ENCODE results near the gene RAPGEF6. TPM values are rescaled to one million over a fixed set of nuclear protein-coding genes. Genes with fewer than 3 reads are reported as not detected.
A peak's percentile ranks its signal among the peaks of the same experiment; 100 is the strongest.

RAPGEF6 gene
- total and polyA plus RNA-seq, 3 experiments from 2014 or later = 25.9 to 29.2 (median 27.9) TPM

DNA sequence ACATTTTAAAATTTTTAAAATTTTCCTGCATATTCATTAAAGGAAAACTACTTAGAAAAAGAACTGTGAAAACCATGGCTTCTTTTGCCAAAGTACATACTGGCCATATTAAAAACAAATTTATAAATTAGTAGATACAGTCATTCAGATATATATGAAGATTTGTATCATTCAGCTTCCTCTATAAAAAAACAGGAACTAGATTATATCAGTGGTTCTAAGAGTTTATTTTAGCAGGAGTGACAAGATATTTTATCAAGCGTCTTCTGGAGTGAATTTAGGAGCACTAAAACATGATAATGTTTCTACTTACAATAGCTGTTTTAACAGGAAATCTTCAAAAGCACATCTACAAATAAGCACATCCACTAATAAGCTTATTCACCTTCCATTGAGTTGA is 171.4 kb downstream of the RAPGEF6 start:
- CTCF ChIA-PET = no interaction called here

DNA sequence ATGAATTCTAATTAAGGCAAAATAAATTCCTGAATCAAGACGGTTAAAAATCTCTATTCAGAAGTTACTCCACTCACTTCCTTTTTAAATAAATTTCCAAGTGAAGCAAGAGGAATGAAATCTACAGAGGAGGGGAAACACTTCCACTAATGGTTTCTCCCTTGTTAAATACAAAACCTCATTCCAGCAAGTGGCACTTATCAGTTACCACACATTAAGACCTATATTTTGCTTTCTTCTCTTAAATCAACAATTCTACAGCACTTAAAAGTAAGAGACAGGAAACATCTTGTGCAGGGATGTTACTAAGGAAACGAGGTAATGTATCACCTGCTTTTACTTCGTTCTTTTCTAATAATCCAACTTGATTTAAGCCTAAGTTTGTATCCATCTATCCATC is 172.6 kb downstream of the RAPGEF6 start:
- Mint-ChIP-seq H3K27ac (peak overlapping the region in 6 of 8 donors; percentile 5 to 77 (median 46)), H3K4me3 (no peak overlapping the region), H3K9me3 (no peaks in the 10 kb centered on the region), H3K36me3 (peaks cover 15 to 76% (median 27%) of the 10 kb centered on the region in 3 donors), H3K27me3 (no peaks in the 10 kb centered on the region), H3K4me1 (peaks cover 26 to 58% (median 57%) of the 10 kb centered on the region in 3 donors)
- Histone ChIP-seq H3K36me3 (ENCODE audit: insufficient read depth, low read length) (peaks cover 9% of the 10 kb centered on the region), H3K9me3 (ENCODE audit: low read length) (no peaks in the 10 kb centered on the region), H3K4me1 (ENCODE audit: insufficient read depth, low read length) (peaks cover 9% of the 10 kb centered on the region), H3K27me3 (ENCODE audit: insufficient read depth, low read length, poor library complexity, severe bottlenecking) (no peaks in the 10 kb centered on the region), H3K27ac (ENCODE audit: low read depth, low read length) (no peak overlapping the region), H3K4me3 (ENCODE audit: low read length) (no peak overlapping the region)
- ChIA-PET CTCF (no interaction called here), POLR2A (no interaction called here)
- DNase-seq = no peak

More for the DNA sequence above, 171.4 kb downstream of the RAPGEF6 start:
- Histone ChIP-seq H3K4me3 (ENCODE audit: low read length) (no peak overlapping the region), H3K36me3 (ENCODE audit: insufficient read depth, low read length) (peaks cover 11% of the 10 kb centered on the region), H3K27ac (ENCODE audit: low read depth, low read length) (no peak overlapping the region), H3K4me1 (ENCODE audit: insufficient read depth, low read length) (peaks cover 9% of the 10 kb centered on the region), H3K27me3 (ENCODE audit: insufficient read depth, low read length, poor library complexity, severe bottlenecking) (no peaks in the 10 kb centered on the region), H3K9me3 (ENCODE audit: low read length) (no peaks in the 10 kb centered on the region)
- POLR2A ChIA-PET = no interaction called here
- Mint-ChIP-seq H3K9me3 (no peaks in the 10 kb centered on the region), H3K4me1 (peaks cover 23 to 60% (median 48%) of the 10 kb centered on the region in 3 donors), H3K27me3 (no peaks in the 10 kb centered on the region), H3K4me3 (no peak overlapping the region), H3K36me3 (peaks cover 14 to 74% (median 30%) of the 10 kb centered on the region in 3 donors), H3K27ac (no peak overlapping the region)
- DNase-seq = no peak

DNA sequence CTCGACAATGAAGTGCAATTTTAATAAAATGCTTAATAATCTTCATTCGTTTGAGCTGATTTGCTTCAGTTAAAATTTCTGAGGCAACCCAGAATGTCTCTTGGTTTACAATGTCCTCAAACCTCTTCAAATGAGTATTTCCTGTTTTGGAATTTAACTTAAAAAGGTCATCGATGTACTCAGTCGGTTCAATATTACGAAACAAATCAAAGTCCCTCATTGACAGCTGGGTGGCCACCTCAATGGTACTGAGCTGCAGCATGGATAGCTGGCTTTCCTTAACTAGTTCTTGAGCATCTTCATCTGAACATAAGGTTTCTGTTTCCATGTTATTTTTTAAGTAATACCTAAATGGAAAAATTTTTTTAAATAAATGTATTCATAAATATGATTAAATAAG is 173.3 kb downstream of the RAPGEF6 start:
- H3K4me1 ChIP-seq (ENCODE audit: insufficient read depth, low read length) = peaks cover 9% of the 10 kb centered on the region
- H3K27ac Mint-ChIP-seq = no peak overlapping the region
- no peaks in the 10 kb centered on the region for H3K9me3 ChIP-seq (ENCODE audit: low read length)
- H3K4me3 ChIP-seq (ENCODE audit: low read length) = no peak overlapping the region
- DNase-seq = no peak
- H3K27ac ChIP-seq (ENCODE audit: low read depth, low read length) = no peak overlapping the region
- ChIA-PET POLR2A (interaction anchor here (0.7 kb wide), 1 partner anchor 13 kb away, joined by 3 read pairs; no protein-coding TSS in a partner anchor), CTCF (no interaction called here)
- peaks cover 15 to 74% (median 23%) of the 10 kb centered on the region in 3 donors for H3K36me3 Mint-ChIP-seq
- no peak overlapping the region for H3K4me3 Mint-ChIP-seq
- peaks cover 9% of the 10 kb centered on the region for H3K36me3 ChIP-seq (ENCODE audit: insufficient read depth, low read length)
- H3K27me3 Mint-ChIP-seq = no peaks in the 10 kb centered on the region
- H3K9me3 Mint-ChIP-seq = no peaks in the 10 kb centered on the region
- peaks cover 24 to 61% (median 53%) of the 10 kb centered on the region in 3 donors for H3K4me1 Mint-ChIP-seq
- no peaks in the 10 kb centered on the region for H3K27me3 ChIP-seq (ENCODE audit: insufficient read depth, low read length, poor library complexity, severe bottlenecking)

DNA sequence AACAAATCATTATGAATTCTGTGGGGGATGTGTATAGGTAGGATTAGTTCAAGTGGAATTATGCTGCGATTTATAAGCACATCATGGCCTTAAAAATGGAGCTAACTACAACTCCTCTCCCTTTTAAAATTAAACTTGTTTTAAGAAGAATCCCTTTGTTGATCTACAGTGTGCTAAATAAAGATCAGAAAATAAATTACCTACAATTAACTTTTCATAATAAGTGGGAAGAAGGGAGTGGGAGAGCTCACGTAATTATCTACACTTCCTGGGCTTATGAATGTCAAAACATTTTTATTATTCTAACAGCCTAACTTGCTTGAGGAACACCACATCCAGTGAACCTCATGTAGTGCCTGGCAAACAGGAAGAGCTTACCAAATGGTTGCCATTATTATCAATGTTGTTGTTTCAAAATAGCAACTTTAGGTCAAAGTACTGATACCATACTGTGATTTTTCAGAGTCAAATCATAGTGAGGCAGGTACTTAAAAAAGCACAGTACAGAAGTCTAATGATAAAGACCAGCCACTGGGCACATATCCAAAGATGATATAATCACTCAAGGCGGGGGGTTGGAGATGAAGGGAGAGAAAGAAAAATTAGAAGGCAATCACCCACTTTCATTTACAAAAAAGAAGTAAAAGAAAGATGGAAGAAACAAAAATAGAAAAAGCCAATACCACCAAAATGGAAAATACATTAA is 174.0 kb downstream of the RAPGEF6 start:
- H3K9me3 Mint-ChIP-seq = no peaks in the 10 kb centered on the region
- peak overlapping the region in 5 of 8 donors; percentile 5 to 44 (median 32) for H3K27ac Mint-ChIP-seq
- Histone ChIP-seq H3K27ac (ENCODE audit: low read depth, low read length) (no peak overlapping the region), H3K9me3 (ENCODE audit: low read length) (no peaks in the 10 kb centered on the region), H3K4me3 (ENCODE audit: low read length) (no peak overlapping the region), H3K4me1 (ENCODE audit: insufficient read depth, low read length) (peaks cover 9% of the 10 kb centered on the region), H3K27me3 (ENCODE audit: insufficient read depth, low read length, poor library complexity, severe bottlenecking) (no peaks in the 10 kb centered on the region), H3K36me3 (ENCODE audit: insufficient read depth, low read length) (peaks cover 9% of the 10 kb centered on the region)
- POLR2A ChIA-PET = interaction anchor here (0.5 to 0.7 kb wide), 2 partner anchors 12 to 93 kb away, joined by 3 read pairs; no protein-coding TSS in a partner anchor
- no peak for DNase-seq
- CTCF ChIA-PET = no interaction called here
- no peaks in the 10 kb centered on the region for H3K27me3 Mint-ChIP-seq
- H3K36me3 Mint-ChIP-seq = peaks cover 15 to 72% (median 24%) of the 10 kb centered on the region in 3 donors
- no peak overlapping the region for H3K4me3 Mint-ChIP-seq
- H3K4me1 Mint-ChIP-seq = peaks cover 23 to 60% (median 55%) of the 10 kb centered on the region in 3 donors

DNA sequence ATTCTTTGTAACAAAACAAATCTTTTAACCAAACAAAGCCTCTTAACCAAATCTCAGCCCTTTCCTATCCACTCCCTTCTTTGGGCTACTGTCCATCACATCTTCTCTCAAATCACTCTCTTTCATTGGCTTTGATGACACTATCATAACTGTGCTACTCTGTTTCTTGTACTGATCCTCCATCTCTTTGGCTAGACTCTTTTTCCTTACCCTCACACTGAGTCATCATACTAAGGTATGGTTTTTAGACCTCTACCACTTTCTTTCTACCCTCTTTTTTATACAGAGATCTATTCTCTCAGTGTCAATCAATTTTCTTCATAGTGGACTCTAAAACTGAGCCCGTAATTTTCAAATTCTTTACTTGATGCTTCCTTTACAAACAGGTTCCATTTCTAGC is 174.9 kb downstream of the RAPGEF6 start:
- H3K27me3 ChIP-seq (ENCODE audit: insufficient read depth, low read length, poor library complexity, severe bottlenecking) = no peaks in the 10 kb centered on the region
- no peak overlapping the region for H3K4me3 ChIP-seq (ENCODE audit: low read length)
- no peak for DNase-seq
- H3K36me3 Mint-ChIP-seq = peaks cover 15 to 71% (median 26%) of the 10 kb centered on the region in 3 donors
- no peaks in the 10 kb centered on the region for H3K9me3 ChIP-seq (ENCODE audit: low read length)
- peak overlapping the region in 6 of 8 donors; percentile 7 to 78 (median 22) for H3K27ac Mint-ChIP-seq
- H3K9me3 Mint-ChIP-seq = no peaks in the 10 kb centered on the region
- no peaks in the 10 kb centered on the region for H3K27me3 Mint-ChIP-seq
- ChIA-PET CTCF (no interaction called here), POLR2A (no interaction called here)
- H3K27ac ChIP-seq (ENCODE audit: low read depth, low read length) = no peak overlapping the region
- H3K36me3 ChIP-seq (ENCODE audit: insufficient read depth, low read length) = peaks cover 15% of the 10 kb centered on the region
- no peak overlapping the region for H3K4me3 Mint-ChIP-seq
- peaks cover 9% of the 10 kb centered on the region for H3K4me1 ChIP-seq (ENCODE audit: insufficient read depth, low read length)
- H3K4me1 Mint-ChIP-seq = peaks cover 23 to 56% (median 47%) of the 10 kb centered on the region in 3 donors

DNA sequence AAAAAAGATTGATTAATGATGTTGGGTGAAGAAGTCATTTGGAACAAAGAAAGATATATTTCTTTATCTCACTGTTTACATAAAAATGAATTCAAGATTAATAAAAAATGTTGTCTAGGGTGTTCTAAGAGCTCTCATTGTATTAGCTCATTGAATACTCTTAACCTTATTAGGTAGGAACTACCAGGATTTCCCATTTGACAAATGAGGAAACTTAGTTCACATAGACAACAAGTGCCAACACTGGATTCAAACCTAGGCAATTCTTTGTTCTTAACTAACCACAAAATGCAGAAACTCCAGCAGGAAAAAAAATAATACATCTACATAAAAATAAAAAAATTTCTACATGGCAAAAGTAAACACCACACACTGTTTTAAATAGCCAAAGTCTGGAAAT is 175.8 kb downstream of the RAPGEF6 start:
- ChIA-PET POLR2A (no interaction called here), CTCF (no interaction called here)
- H3K36me3 ChIP-seq (ENCODE audit: insufficient read depth, low read length) = peaks cover 21% of the 10 kb centered on the region
- no peaks in the 10 kb centered on the region for H3K9me3 Mint-ChIP-seq
- H3K4me1 Mint-ChIP-seq = peaks cover 30 to 63% (median 47%) of the 10 kb centered on the region in 3 donors
- H3K27me3 Mint-ChIP-seq = no peaks in the 10 kb centered on the region
- no peak overlapping the region for H3K27ac ChIP-seq (ENCODE audit: low read depth, low read length)
- peaks cover 19 to 79% (median 33%) of the 10 kb centered on the region in 3 donors for H3K36me3 Mint-ChIP-seq
- H3K27me3 ChIP-seq (ENCODE audit: insufficient read depth, low read length, poor library complexity, severe bottlenecking) = no peaks in the 10 kb centered on the region
- H3K4me1 ChIP-seq (ENCODE audit: insufficient read depth, low read length) = peaks cover 9% of the 10 kb centered on the region
- H3K27ac Mint-ChIP-seq = peak overlapping the region in 2 of 8 donors; percentile 39 to 61
- H3K4me3 ChIP-seq (ENCODE audit: low read length) = no peak overlapping the region
- H3K4me3 Mint-ChIP-seq = no peak overlapping the region
- no peaks in the 10 kb centered on the region for H3K9me3 ChIP-seq (ENCODE audit: low read length)
- no peak for DNase-seq

DNA sequence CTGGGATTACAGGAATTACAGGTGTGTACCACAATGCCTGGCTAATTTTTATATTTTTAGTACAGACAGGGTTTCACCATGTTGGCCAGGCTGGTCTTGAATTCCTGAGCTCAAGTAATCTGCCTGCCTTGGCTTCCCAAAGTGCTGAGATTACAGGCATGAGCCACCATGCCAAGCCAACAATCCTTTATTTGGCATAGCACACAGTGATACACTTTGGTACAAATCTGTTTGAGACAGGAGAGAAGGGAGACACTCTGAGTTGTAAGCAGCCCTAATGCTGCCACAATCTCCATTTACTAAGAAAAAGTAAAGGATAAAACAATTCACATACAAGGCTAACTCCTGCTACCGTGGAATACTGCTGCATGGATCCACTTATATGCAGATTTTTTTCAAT is 177.8 kb downstream of the RAPGEF6 start:
- peaks cover 9% of the 10 kb centered on the region for H3K4me1 ChIP-seq (ENCODE audit: insufficient read depth, low read length)
- no peak overlapping the region for H3K27ac ChIP-seq (ENCODE audit: low read depth, low read length)
- peak overlapping the region in 2 of 8 donors; percentile 53 to 54 for H3K27ac Mint-ChIP-seq
- peaks cover 34% of the 10 kb centered on the region for H3K36me3 ChIP-seq (ENCODE audit: insufficient read depth, low read length)
- ChIA-PET POLR2A (no interaction called here), CTCF (no interaction called here)
- H3K4me1 Mint-ChIP-seq = peaks cover 29 to 55% (median 43%) of the 10 kb centered on the region in 3 donors
- H3K4me3 Mint-ChIP-seq = no peak overlapping the region
- no peaks in the 10 kb centered on the region for H3K9me3 ChIP-seq (ENCODE audit: low read length)
- peaks cover 22 to 80% (median 34%) of the 10 kb centered on the region in 3 donors for H3K36me3 Mint-ChIP-seq
- no peak overlapping the region for H3K4me3 ChIP-seq (ENCODE audit: low read length)
- H3K27me3 ChIP-seq (ENCODE audit: insufficient read depth, low read length, poor library complexity, severe bottlenecking) = no peaks in the 10 kb centered on the region
- H3K9me3 Mint-ChIP-seq = no peaks in the 10 kb centered on the region
- DNase-seq = no peak
- no peaks in the 10 kb centered on the region for H3K27me3 Mint-ChIP-seq

DNA sequence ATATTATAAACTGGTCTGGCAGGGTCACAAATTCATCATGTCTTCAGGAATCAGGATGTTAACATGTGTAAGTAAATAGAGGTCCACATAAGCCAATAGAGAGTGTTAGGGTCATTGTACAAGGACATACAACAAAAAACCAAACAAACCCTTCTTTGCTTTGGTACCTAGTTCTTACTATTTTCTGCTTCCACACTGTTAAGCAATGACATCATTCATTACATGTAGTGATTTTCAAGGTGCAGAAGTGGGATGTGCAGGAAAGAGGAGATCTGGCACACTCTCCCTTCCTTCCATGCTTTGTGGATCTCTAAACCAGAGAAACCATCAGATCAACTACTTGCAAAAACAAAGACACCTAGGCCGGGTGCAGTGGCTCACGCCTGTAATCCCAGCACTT is 184.1 kb downstream of the RAPGEF6 start:
- Mint-ChIP-seq H3K27ac (peak overlapping the region in 3 of 8 donors; percentile 2 to 69 (median 40)), H3K27me3 (no peaks in the 10 kb centered on the region), H3K9me3 (no peaks in the 10 kb centered on the region), H3K36me3 (peaks cover 13 to 75% (median 35%) of the 10 kb centered on the region in 3 donors), H3K4me1 (peaks cover 18 to 33% (median 23%) of the 10 kb centered on the region in 3 donors), H3K4me3 (no peak overlapping the region)
- Histone ChIP-seq H3K4me3 (ENCODE audit: low read length) (no peak overlapping the region), H3K4me1 (ENCODE audit: insufficient read depth, low read length) (no peaks in the 10 kb centered on the region), H3K27ac (ENCODE audit: low read depth, low read length) (no peak overlapping the region), H3K9me3 (ENCODE audit: low read length) (no peaks in the 10 kb centered on the region), H3K36me3 (ENCODE audit: insufficient read depth, low read length) (peaks cover 53% of the 10 kb centered on the region), H3K27me3 (ENCODE audit: insufficient read depth, low read length, poor library complexity, severe bottlenecking) (no peaks in the 10 kb centered on the region)
- DNase-seq = no peak
- ChIA-PET POLR2A (no interaction called here), CTCF (no interaction called here)

All from CD8-positive, alpha-beta memory T cell (primary cell).